Stimulated activated CD4-positive, alpha-beta T cell treated with anti-CD3 and anti-CD28 coated beads, TNF-alpha, amount 100 ng/mL, for 24 hours (primary cell): ENCODE measurements around the gene GORASP1.
"Not testable (repeated sequence)": the region's sequence is repeated elsewhere in the genome, so short reads cannot be mapped to it uniquely, and the experiment has no call there.

Source experiments
- DNase-seq, 3 experiments: peaks; one replicate each; pipeline ENCODE4 v3.0.0-alpha.2; 2020; ENCODE audit warnings: low read depth in 3 of 3

GORASP1 gene

DNA sequence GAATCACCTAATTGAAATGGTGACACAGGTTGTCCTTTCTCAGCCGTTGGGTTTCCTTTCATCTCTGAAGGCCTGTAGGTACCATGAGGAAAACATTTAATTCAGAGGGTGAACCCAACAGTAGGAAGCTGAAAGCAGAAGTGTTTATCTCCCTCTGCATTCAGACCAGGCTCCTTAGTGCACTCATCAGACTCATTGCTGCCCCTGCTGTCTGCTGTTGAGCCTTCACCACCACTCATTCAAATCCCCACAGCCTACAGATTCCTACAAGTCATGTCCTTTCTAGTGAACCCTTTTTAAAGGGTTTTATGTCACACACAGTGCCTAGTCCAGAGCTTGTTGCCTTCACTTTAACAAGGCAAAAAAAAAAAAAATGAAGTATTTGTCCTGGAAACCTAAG, 42.2 kb downstream of the GORASP1 start:
- DNase-seq, result no peak

DNA sequence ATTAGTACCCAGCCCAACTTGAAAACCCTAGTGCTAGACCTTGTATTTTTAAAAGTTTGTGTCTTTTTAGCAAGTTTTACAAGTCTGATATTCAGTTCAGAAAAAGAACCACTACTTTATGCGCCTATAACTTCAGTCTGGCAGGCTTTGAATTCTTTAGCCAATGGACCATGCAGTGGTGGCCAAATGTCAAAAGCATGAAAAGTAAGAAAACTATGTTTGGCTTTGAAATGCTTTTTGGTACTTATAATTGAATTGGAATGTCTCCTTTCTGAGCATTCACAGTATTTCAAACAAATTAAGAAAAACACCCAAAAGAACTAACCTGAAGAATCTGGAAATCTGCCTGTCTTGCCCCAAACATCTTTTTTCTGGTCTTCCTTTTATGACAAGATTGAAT, 42.8 kb downstream of the GORASP1 start:
- DNase-seq, result no peak

DNA sequence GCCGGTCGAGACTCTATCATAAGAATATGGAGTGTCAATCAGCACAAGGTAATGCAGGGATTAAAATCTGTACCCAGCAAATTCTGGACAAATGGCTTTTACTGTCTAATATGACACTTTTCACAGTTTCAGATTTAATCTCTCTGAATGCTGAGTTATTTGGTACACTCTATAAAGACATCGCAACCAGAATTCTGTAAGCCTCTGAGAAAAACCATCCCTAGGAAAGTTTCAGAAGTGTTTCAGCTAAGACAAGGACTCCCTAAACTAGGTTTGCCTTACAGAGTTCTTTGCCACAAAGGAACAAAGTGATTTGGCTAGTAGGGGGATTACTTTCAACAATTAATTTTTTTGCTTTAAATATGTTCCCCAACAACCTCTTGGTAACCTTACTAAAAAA, 44.3 kb downstream of the GORASP1 start:
- DNase-seq, result no peak

DNA sequence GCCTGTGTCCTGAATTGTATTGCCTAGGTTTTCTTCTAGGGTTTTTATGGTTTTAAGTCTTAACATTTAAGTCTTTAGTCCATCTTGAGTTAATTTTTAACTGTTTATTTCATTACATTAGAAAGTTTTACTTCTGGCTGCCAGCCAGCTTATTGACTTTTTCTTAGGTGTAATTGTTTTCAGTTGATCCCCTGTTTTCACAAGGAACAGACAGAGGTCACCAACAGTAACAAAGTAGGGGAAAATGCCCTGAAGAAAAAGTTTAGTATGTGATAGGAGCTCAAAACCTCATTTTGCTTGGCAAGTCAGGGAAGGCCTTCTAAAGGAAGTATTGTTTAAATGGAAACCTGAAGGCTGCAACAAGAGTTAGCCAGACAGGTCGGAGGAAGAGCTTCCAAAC, 45.2 kb downstream of the GORASP1 start:
- DNase-seq, result no peak

DNA sequence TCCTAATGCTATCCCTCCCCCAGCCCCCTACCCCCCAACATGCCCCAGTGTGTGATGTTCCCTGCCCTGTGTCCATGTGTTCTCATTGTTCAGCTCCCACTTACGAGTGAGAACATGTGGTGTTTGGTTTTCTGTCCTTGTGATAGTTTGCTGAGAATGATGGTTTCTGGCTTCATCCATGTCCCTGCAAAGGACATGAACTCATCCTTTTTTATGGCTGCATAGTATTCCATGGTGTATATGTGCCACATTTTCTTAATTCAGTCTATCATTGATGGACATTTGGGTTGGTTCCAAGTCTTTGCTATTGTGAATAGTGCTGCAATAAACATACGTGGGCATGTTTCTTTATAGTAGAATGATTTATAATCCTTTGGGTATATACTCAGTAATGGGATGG, 46.2 kb downstream of the GORASP1 start:
- DNase-seq, result not testable (repeated sequence)

DNA sequence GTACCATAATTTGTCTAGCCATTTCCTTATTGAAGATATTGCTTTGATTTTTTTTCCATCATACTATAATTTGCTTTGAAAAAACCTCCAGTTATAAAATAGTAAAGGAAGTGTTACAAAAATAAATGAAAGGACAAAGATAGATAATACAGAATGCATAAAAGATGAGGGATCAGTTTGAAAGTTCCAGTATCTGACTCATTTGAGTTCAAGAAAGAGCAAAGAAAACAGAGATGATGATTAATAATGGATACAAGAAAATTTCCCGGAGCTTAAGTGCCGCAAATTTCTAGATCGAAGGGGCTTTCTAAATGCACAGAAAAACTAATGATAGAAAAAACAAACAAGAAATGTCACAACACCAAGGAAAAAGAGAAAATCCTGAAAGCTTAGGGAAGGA, 51.3 kb downstream of the GORASP1 start:
- DNase-seq, result no peak

DNA sequence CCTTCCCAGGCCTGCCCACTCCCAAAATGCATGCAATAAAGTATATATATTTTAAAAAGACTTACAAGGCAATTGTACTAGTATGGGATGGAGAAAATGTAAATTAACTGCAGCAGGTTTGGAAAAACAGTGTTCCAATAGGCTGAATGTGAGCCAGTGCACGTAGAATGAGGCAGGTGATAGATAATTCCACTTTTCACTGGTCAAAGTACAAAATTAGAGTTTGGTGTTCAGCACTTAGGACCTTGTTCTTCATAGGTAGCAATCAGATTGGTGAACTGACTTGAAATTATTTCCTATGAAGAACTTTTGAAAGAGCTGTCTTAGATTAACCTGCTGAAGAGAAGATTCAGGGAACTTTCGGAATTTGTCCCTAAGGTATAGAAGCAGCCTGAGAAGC, 53.7 kb downstream of the GORASP1 start:
- DNase-seq, result no peak

DNA sequence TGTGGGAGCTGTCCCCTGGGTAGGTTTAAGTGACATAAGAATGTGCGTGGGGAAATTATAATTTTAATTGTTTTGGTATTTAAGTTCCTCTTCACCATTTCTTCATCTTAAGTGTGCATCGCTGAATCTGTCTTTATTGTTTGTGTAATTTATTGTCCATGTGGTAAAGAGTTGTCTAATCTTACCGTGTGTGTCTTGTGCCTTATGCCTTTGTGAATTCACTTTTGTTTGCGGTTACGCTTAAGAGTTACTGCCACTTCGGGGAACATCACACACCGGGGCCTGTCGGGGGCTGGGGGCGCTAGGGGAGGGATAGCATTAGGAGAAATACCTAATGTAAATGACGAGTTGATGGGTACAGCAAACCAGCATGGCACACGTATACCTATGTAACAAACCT, 54.8 kb downstream of the GORASP1 start:
- no peak for DNase-seq

DNA sequence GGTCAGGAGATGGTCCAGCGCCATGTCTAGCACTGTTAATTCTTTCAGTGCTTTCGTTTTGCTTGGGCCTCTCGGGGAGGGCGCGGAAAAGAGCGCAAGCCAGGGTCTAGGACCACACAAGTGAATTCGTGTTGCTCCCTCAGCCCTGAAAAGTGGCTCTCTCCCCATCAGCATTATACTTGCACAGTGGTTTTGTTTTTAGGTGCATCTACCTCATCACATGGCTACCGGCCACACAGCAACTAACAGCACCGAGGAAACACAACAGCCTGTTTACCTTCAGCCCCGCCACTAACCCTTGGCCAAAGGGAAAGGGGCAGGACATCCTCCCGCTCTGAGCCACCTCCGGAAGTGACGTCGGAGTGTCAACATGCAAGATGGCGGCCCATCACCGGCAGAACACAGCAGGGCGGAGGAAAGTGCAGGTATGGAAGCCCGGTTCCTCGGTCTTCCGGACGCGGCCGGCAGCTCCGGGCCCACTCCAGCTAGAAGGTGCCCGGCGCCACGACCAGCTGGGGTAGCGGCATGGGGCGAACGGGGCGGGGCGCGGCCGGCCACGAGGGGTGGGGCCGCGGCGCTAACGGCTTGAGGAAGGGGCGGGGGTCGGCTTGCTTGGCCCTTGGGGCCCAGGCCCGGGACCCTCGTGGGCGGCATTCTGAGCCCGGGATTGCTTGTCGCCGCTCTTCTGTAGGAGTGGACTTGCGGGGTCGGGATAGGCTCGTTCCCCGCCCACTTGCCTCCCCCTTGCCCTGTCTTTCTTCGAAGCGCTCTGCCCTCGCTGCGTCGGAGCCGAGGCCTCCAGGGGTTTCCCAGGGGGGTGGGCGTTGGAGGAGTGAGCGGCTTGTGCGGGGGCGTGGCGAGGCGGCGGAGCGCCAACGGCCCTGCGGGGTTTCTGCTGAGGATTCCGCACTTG, 55.5 kb downstream of the GORASP1 start, which contains the start of the genes SCN11A and WDR48:
SCN11A (minus strand) TSS at position 296 of the 913 bp plus-strand sequence. CDS start 101,582 bp downstream, outside the sequence.
WDR48 (plus strand) TSS at position 368 of the 913 bp plus-strand sequence; CDS start at position 378, 10 bp downstream.
- peak; percentile 87 to 92 (median 91) for DNase-seq

DNA sequence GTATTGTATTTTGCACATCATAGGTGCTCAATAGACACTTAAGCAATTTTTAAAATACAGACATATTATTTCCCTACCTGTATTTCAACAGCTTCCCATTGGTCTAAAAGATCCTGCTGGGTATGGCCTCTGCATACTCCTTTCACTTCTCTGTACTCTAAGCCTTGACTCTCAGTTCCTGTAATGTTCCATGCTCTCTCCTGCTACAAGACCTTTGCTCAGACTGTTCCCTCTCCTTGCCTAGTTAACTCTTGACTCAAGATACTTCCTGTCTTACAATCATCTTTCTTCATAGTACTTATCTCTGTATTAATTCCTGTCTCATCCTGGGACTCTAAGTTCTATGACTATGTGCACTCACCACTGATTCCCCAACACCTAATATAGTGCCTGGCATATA, 57.4 kb downstream of the GORASP1 start:
- no peak for DNase-seq
